ENCODE data around the gene AP5S1.
A peak's percentile ranks its signal among the peaks of the same experiment; 100 is the strongest.
"Not testable (repeated sequence)": the region's sequence is repeated elsewhere in the genome, so short reads cannot be mapped to it uniquely, and the experiment has no call there.

Gene AP5S1

GRCh38 chr20:3843990-3844619, 23.8 kb downstream of the AP5S1 start:
- DNase-seq (ENCODE audit: low spot score), result not testable (repeated sequence)

- no peak for DNase-seq (ENCODE audit: low spot score)
Measured at GRCh38 chr20:3846378-3846739, 26.0 kb downstream of the AP5S1 start.

- DNase-seq (ENCODE audit: low spot score), result peak; percentile 88
Measured at GRCh38 chr20:3846740-3847428, 26.5 kb downstream of the AP5S1 start, which contains the start of gene MAVS. MAVS (plus strand) TSS chr20:3846834; CDS start chr20:3854625, 7,791 bp downstream.

GRCh38 chr20:3847429-3847940, 27.1 kb downstream of the AP5S1 start:
- DNase-seq (ENCODE audit: low spot score), result peak; percentile 20

GRCh38 chr20:3848565-3848964, 28.2 kb downstream of the AP5S1 start:
- no peak for DNase-seq (ENCODE audit: low spot score)

GRCh38 chr20:3854462-3854871, 34.1 kb downstream of the AP5S1 start:
- no peak for DNase-seq (ENCODE audit: low spot score)

- no peak for DNase-seq (ENCODE audit: low spot score)
Measured at GRCh38 chr20:3857405-3857804, 37.1 kb downstream of the AP5S1 start.

- DNase-seq (ENCODE audit: low spot score), result no peak
Measured at GRCh38 chr20:3858689-3859088, 38.3 kb downstream of the AP5S1 start.

- DNase-seq (ENCODE audit: low spot score), result no peak
Measured at GRCh38 chr20:3861191-3861590, 40.8 kb downstream of the AP5S1 start.

GRCh38 chr20:3862333-3862732, 42.0 kb downstream of the AP5S1 start:
- DNase-seq (ENCODE audit: low spot score), result no peak

- DNase-seq (ENCODE audit: low spot score), result no peak
Measured at GRCh38 chr20:3863317-3863716, 43.0 kb downstream of the AP5S1 start.

GRCh38 chr20:3864518-3864917, 44.2 kb downstream of the AP5S1 start:
- DNase-seq (ENCODE audit: low spot score), result no peak

- DNase-seq (ENCODE audit: low spot score), result no peak
Measured at GRCh38 chr20:3865152-3865886, 45.0 kb downstream of the AP5S1 start.

GRCh38 chr20:3865887-3866407, 45.6 kb downstream of the AP5S1 start:
- no peak for DNase-seq (ENCODE audit: low spot score)

GRCh38 chr20:3866464-3866863, 46.1 kb downstream of the AP5S1 start:
- no peak for DNase-seq (ENCODE audit: low spot score)

GRCh38 chr20:3867802-3868201, 47.5 kb downstream of the AP5S1 start:
- DNase-seq (ENCODE audit: low spot score), result no peak

- no peak for DNase-seq (ENCODE audit: low spot score)
Measured at GRCh38 chr20:3869839-3870634, 49.7 kb downstream of the AP5S1 start.

- no peak for DNase-seq (ENCODE audit: low spot score)
Measured at GRCh38 chr20:3871550-3872265, 51.4 kb downstream of the AP5S1 start.

GRCh38 chr20:3873507-3873906, 53.2 kb downstream of the AP5S1 start:
- DNase-seq (ENCODE audit: low spot score), result no peak

- DNase-seq (ENCODE audit: low spot score), result no peak
Measured at GRCh38 chr20:3874194-3874844, 54.0 kb downstream of the AP5S1 start.
